HG02798 (cell line): ENCODE measurements around the gene TC2N.

Source experiments
- ATAC-seq: cut with Tn5 transposase; IDR thresholded peaks from one replicate; pipeline ENCODE4 v1.9.1; 2021; ENCODE audit warnings: mild to moderate bottlenecking; ENCODE audit not compliant: unreplicated experiment, poor library complexity

TC2N gene

DNA sequence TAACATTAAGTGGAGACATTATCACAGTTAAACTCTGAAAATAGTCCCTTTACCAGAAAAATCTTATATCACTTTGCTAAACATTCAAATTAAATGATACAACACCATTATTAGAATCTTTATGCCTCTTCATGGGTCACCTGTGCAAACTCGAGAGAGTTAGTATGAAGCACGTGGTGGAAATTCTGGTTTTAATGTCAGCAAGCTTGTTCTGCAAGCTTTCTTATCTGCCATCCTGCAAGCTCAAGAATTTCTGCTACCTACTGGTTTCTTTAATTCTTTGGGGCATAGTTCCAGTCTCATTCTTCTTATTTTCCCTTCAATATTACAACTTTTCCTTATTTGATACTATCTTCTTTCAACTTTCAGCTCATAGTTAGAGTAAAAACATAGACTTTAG, 136.3 kb downstream of the TC2N start:
- no peak for ATAC-seq

DNA sequence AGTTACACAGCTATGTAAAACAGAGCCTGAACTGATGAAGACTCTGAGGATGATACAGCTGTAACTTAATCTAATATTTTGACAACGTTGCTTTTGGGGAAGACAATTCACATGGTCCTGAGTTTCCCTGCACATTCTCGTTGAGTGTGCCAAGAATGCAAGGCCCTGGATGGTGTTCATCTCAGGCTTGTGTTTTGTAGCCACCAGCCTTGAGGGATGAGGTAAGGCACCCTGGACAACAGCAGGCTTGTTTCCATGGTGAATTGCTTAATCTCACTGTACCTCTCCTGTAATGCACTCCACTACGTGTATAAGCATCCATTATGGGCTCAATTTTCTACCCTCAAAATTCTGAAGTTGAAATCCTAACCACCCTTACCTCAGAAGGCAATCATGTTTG, 137.6 kb downstream of the TC2N start:
- ATAC-seq, result no peak
